A549 (cell line): ENCODE measurements around the gene LCN1. TPM values are rescaled to one million over a fixed set of nuclear protein-coding genes. Genes with fewer than 3 reads are reported as not detected.
A peak's percentile ranks its signal among the peaks of the same experiment; 100 is the strongest.

ENCODE experiments used
- ATAC-seq, 2 experiments: fragments of 200-7000 bp in 1 of 2; fragments of >200 bp in 1 of 2; cut with Nextera tagmentation in 1 of 2; cut with Tn5 transposase in 1 of 2; 3 replicates each; pipeline versions ENCODE4 v1.8.0 to v1.9.1; 2018 to 2020; ENCODE audit warnings: mild to moderate bottlenecking in 1 of 2, moderate library complexity in 1 of 2
- CTCF ChIA-PET: fragments of 300-600 bp; sonication (Branson Sonifier 250); formaldehyde crosslinking; extraction: SDS; loops from one replicate; lab custom pipeline; 2021; ENCODE audit warnings: antibody characterized with exemption, inconsistent platforms; lab: Yijun Ruan, JAX
- POLR2A ChIA-PET: fragments of 350-600 bp; formaldehyde crosslinking; extraction: SDS; loops from one replicate; lab custom pipeline; 2021; ENCODE audit warnings: antibody characterized with exemption, inconsistent platforms; lab: Yijun Ruan, JAX
- DNase-seq, 2 experiments: peaks; one replicate each; pipeline versions ENCODE4 v3.0.0 to v3.0.0-alpha.2; 2011 to 2016; ENCODE audit warnings: low read depth in 1 of 2, low spot score in 1 of 2
- FAIRE-seq: peaks from 2 replicates; lab custom pipeline; 2011; peaks lifted over from hg19 to GRCh38; lab: Jason Lieb, UNC
- H3K27ac ChIP-seq, 2 experiments: fragments of >200 bp; sonication (Bioruptor Twin); formaldehyde crosslinking; 3 replicates each; pipeline ENCODE4 v1.5.1; 2016 to 2017
- H3K4me1 ChIP-seq: fragments of >200 bp; sonication (Bioruptor Twin); formaldehyde crosslinking; 3 replicates; pipeline ENCODE4 v1.6.1; 2016
- H3K4me2 ChIP-seq: fragments of >200 bp; sonication (Bioruptor Twin); formaldehyde crosslinking; 3 replicates; pipeline ENCODE4 v1.6.1; 2016
- H3K4me3 ChIP-seq: fragments of >200 bp; sonication (Bioruptor Twin); formaldehyde crosslinking; 3 replicates; pipeline ENCODE4 v1.5.1; 2016
- H3K9me3 ChIP-seq: fragments of >200 bp; sonication (Bioruptor Twin); formaldehyde crosslinking; 3 replicates; pipeline ENCODE4 v1.6.1; 2016
- CHD4 ChIP-seq: fragments of 200-600 bp; sonication (generic); IDR thresholded peaks from 2 replicates; pipeline ENCODE4 v1.6.1; 2016; ENCODE audit warnings: antibody characterized with exemption, mild to moderate bottlenecking, borderline replicate concordance
- FOSB ChIP-seq: fragments of 250-450 bp; sonication (Bioruptor Pico); IDR thresholded peaks from 2 replicates; pipeline ENCODE4 v1.5.0; 2020; ENCODE audit warnings: mild to moderate bottlenecking, moderate library complexity
- GATA3 ChIP-seq: IDR thresholded peaks from 2 replicates; pipeline ENCODE4 v1.6.1; 2012; ENCODE audit warnings: borderline replicate concordance
- HDAC2 ChIP-seq: fragments of 200-600 bp; sonication (generic); IDR thresholded peaks from 2 replicates; pipeline ENCODE4 v1.6.1; 2016
- HOXB13 ChIP-seq: fragments of 250-450 bp; sonication (Bioruptor Pico); IDR thresholded peaks from 2 replicates; pipeline ENCODE4 v1.5.0; 2020; ENCODE audit warnings: low read depth, mild to moderate bottlenecking, moderate library complexity
- JUNB ChIP-seq: fragments of >200 bp; sonication (Bioruptor Twin); formaldehyde crosslinking; IDR thresholded peaks from 2 replicates; pipeline ENCODE4 v1.6.1; 2016
- KDM1A ChIP-seq: fragments of 200-600 bp; sonication (generic); IDR thresholded peaks from 2 replicates; pipeline ENCODE4 v1.6.1; 2016; ENCODE audit warnings: low read depth, mild to moderate bottlenecking
- MYC ChIP-seq: IDR thresholded peaks from 2 replicates; pipeline ENCODE4 v1.6.1; 2012; ENCODE audit warnings: mild to moderate bottlenecking, inconsistent platforms, low read length, improper control_type of control experiment, borderline replicate concordance
- PHF8 ChIP-seq: fragments of 200-600 bp; sonication (generic); IDR thresholded peaks from 2 replicates; pipeline ENCODE4 v1.6.1; 2016; ENCODE audit warnings: low read depth, mild to moderate bottlenecking, antibody characterized with exemption, moderate library complexity, borderline replicate concordance
- POLR2A ChIP-seq: IDR thresholded peaks from 2 replicates; pipeline ENCODE4 v1.6.1; 2012; ENCODE audit warnings: mild to moderate bottlenecking, low read length
- RNF2 ChIP-seq: fragments of 200-600 bp; sonication (generic); IDR thresholded peaks from 2 replicates; pipeline ENCODE4 v1.6.1; 2016; ENCODE audit warnings: low read depth, mild to moderate bottlenecking, antibody characterized with exemption, moderate library complexity, borderline replicate concordance
- SREBF2 ChIP-seq: fragments of 450-650 bp; IDR thresholded peaks from 2 replicates; pipeline ENCODE4 v1.6.1; 2014; ENCODE audit warnings: mild to moderate bottlenecking, moderate library complexity
- WGBS: methylation state at CpG from one replicate; pipeline ENCODE4 v1.1.6; 2017; ENCODE audit errors: missing lambda C conversion rate; 5-methylcytosine and 5-hydroxymethylcytosine counted together
- polyA plus RNA-seq, 4 experiments: library from polyadenylated mRNA; depleted of rRNA in 3 of 4; stranded (reverse); fragments of >200 nt; fragmentation: RNase III in 1 of 4; extraction: RNeasy Plus Mini Kit Qiagen cat#74134 plus additional on column Dnase treatment in 1 of 4; gene quantifications; 2 replicates in 3 of 4; 3 replicates in 1 of 4; pipeline ENCODE4 v1.2.3, GENCODE V29; 2011 to 2017
- TF ChIP-seq, protein P1 (sequence below): fragments of >200 bp; sonication (Bioruptor Twin); formaldehyde crosslinking; IDR thresholded peaks from 3 replicates; pipeline ENCODE4 v1.5.1; 2016
- TF ChIP-seq, protein P2 (sequence below): fragments of 450-650 bp; IDR thresholded peaks from 2 replicates; pipeline ENCODE4 v1.6.1; 2014; ENCODE audit warnings: antibody characterized with exemption
- TF ChIP-seq, protein P3 (sequence below): IDR thresholded peaks from 2 replicates; pipeline ENCODE4 v1.6.1; 2012
- TF ChIP-seq, protein P4 (sequence below): IDR thresholded peaks from 2 replicates; pipeline ENCODE4 v1.6.1; 2012

LCN1 gene
- polyA plus RNA-seq, 2 of the 4 experiments (the other 2 are of a cell fraction): not detected

DNA sequence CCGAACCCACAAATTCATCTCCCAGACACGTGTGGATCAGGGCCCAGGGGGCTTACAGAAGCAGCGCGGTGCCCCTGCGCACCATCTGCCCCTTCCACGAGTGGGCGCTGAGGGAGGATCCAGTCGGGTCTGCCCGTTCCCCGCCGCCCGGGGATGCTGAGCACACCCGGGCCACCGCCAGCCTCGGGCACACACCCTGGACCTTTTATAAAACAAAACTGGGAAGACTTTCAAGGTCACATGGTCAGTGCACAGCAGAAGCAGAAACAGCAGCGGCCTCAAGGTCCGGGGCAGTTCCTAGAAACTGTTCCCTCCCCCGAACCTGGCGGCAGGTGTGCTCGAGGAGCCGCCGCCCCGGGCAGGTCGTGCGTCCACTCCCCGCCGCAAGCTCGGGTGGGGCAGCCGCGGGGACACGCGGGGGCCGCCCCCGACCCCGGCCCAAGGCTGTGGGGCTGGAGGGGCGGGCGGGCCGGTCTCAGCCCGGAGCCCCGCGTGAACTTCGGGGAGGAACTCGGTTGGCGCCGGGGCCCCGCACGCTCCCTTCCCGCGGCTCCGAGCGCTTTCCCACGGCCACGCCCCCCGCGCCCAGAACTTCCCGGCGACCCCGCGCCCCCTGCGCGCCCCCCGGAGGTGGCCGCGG is 42.3 kb upstream of the LCN1 start:
- POLR2A ChIA-PET: no interaction called here
- Histone ChIP-seq H3K4me1 (peaks cover 7% of the 10 kb centered on the region), H3K4me2 (peak overlapping the region; percentile 96), H3K27ac (peak overlapping the region; percentile 86 to 99), H3K9me3 (no peaks in the 10 kb centered on the region), H3K4me3 (peak overlapping the region; percentile 84)
- CTCF ChIA-PET: no interaction called here
- 34% methylated on average over 7 of the region's 64 CpGs for WGBS
- TF ChIP-seq MYC (no peak), HDAC2 (no peak), POLR2A (no peak), KDM1A (no peak), RNF2 (no peak), HOXB13 (CRISPR knock-in tag) (no peak), FOSB (CRISPR knock-in tag) (no peak), GATA3 (no peak), CHD4 (no peak)
- TF ChIP-seq, protein P1, sequence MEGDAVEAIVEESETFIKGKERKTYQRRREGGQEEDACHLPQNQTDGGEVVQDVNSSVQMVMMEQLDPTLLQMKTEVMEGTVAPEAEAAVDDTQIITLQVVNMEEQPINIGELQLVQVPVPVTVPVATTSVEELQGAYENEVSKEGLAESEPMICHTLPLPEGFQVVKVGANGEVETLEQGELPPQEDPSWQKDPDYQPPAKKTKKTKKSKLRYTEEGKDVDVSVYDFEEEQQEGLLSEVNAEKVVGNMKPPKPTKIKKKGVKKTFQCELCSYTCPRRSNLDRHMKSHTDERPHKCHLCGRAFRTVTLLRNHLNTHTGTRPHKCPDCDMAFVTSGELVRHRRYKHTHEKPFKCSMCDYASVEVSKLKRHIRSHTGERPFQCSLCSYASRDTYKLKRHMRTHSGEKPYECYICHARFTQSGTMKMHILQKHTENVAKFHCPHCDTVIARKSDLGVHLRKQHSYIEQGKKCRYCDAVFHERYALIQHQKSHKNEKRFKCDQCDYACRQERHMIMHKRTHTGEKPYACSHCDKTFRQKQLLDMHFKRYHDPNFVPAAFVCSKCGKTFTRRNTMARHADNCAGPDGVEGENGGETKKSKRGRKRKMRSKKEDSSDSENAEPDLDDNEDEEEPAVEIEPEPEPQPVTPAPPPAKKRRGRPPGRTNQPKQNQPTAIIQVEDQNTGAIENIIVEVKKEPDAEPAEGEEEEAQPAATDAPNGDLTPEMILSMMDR: peak; percentile 28; the same call in 2 of the 3 replicates
- TF ChIP-seq, protein P2, sequence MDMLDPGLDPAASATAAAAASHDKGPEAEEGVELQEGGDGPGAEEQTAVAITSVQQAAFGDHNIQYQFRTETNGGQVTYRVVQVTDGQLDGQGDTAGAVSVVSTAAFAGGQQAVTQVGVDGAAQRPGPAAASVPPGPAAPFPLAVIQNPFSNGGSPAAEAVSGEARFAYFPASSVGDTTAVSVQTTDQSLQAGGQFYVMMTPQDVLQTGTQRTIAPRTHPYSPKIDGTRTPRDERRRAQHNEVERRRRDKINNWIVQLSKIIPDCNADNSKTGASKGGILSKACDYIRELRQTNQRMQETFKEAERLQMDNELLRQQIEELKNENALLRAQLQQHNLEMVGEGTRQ: peak; percentile 50
- DNase-seq (peak; percentile 49 to 51), ATAC-seq (peak; percentile 61 to 62), FAIRE-seq (no peak)

DNA sequence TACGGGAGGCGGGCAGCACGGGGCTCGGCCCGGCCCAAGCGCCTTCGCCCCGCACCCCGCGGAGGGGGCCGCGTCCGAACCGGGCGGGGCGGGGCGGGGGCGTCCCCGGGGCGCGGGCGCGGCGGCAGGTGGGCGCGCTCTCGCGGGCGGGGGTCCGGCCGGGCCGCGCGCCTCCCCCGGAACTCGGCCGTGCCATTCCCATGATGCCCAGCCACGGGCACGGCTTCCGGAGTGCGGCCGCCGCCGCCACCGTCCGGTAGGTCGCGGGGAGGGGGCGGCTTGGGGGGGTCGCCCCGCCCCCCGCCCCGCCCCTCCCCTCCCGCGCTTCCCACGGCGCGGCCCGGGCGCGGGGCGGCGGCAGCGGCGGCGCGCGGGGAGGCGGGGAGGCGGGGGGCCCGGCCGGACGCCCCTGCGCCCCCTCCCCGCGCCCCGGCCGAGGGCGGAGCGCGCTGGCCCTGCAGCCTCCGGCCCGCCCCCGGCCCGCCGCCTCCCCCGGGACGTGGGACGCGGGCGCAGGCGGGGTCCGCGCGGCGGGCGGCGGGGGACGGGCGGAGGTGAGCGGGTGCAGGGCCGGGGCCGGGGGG is 41.7 kb upstream of the LCN1 start, which contains the start of gene PPP1R26:
PPP1R26 (plus strand) TSS at position 314 of the 584 bp plus-strand sequence. CDS start 4,729 bp downstream, outside the sequence.
- peak within 1 kb of the TSS; percentile 86 to 99 for H3K27ac ChIP-seq
- POLR2A ChIA-PET: no interaction called here
- H3K4me3 ChIP-seq: peak within 1 kb of the TSS; percentile 84
- H3K9me3 ChIP-seq: no peaks in the 10 kb centered on the region
- TF ChIP-seq JUNB: no peak
- TF ChIP-seq PHF8: no peak
- no peak for TF ChIP-seq KDM1A
- no peak for TF ChIP-seq SREBF2
- TF ChIP-seq, protein P3, sequence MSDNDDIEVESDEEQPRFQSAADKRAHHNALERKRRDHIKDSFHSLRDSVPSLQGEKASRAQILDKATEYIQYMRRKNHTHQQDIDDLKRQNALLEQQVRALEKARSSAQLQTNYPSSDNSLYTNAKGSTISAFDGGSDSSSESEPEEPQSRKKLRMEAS: 0 out of 2 replicates have a peak, but pooled peaks have one; percentile 3
- TF ChIP-seq, protein P4, sequence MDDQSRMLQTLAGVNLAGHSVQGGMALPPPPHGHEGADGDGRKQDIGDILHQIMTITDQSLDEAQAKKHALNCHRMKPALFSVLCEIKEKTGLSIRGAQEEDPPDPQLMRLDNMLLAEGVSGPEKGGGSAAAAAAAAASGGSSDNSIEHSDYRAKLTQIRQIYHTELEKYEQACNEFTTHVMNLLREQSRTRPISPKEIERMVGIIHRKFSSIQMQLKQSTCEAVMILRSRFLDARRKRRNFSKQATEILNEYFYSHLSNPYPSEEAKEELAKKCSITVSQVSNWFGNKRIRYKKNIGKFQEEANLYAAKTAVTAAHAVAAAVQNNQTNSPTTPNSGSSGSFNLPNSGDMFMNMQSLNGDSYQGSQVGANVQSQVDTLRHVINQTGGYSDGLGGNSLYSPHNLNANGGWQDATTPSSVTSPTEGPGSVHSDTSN: no peak
- TF ChIP-seq POLR2A: 0 out of 2 replicates have a peak, but pooled peaks have one; percentile 33
- no peak for TF ChIP-seq GATA3
- peak within 1 kb of the TSS; percentile 96 for H3K4me2 ChIP-seq
- FAIRE-seq (no peak), DNase-seq (peak in 1 of 2 experiments; percentile 34), ATAC-seq (peak in 1 of 2 experiments; percentile 62; a peak in 3 of 6 replicates)
- no CpG with 5 or more reads among the region's 103 CpGs for WGBS
- peaks cover 7% of the 10 kb centered on the region for H3K4me1 ChIP-seq
- CTCF ChIA-PET: interaction anchor here (0.9 to 5.1 kb wide), 3 partner anchors 19 to 67 kb away, joined by 3 to 24 read pairs (median 24); partner anchors contain the start of gene MRPS2
